Stomach (tissue), 9 donors: ENCODE measurements around the gene KLHL30. TPM values are rescaled to one million over a fixed set of nuclear protein-coding genes. Genes with fewer than 3 reads are reported as not detected.
A peak's percentile ranks its signal among the peaks of the same experiment; 100 is the strongest.

Experiments
- DNase-seq, 2 donors: peaks; one replicate each; pipeline versions ENCODE4 v3.0.0 to v3.0.0-alpha.2; 2013 to 2019
- H3K27ac ChIP-seq, 5 donors: fragments of 200-600 bp in 4 of 5; sonication (generic) in 4 of 5; one replicate each; pipeline ENCODE4 v1.5.1; 2013 to 2019; ENCODE audit warnings: mild to moderate bottlenecking in 1 of 5, moderate library complexity in 1 of 5
- H3K27me3 ChIP-seq, 3 donors: fragments of 200-600 bp; sonication (generic); one replicate each; pipeline ENCODE4 v1.5.1; 2017 to 2019; ENCODE audit warnings: mixed run types in 1 of 3
- H3K36me3 ChIP-seq, 4 donors: fragments of 200-600 bp; sonication (generic); 1 replicate in 3 of 4; 2 replicates in 1 of 4; pipeline ENCODE4 v1.5.1; 2016 to 2019
- H3K4me1 ChIP-seq, 4 donors: fragments of 200-600 bp; sonication (generic); one replicate each; pipeline ENCODE4 v1.5.1; 2016 to 2019
- H3K4me3 ChIP-seq, 4 donors: fragments of 200-600 bp; sonication (generic) in 3 of 4; one replicate each; pipeline ENCODE4 v1.5.1; 2016 to 2019; ENCODE audit warnings: mild to moderate bottlenecking in 1 of 4
- H3K9me3 ChIP-seq, 4 donors: fragments of 200-600 bp; sonication (generic); one replicate each; pipeline ENCODE4 v1.5.1; 2016 to 2019
- EP300 ChIP-seq: sonication (generic); formaldehyde crosslinking; IDR thresholded peaks from one replicate; pipeline ENCODE4 v1.6.1; 2017; ENCODE audit warnings: antibody characterized with exemption
- POLR2A ChIP-seq, 4 donors: fragments of 450-650 bp; IDR thresholded peaks; one replicate each; pipeline ENCODE4 v1.6.1; 2016; ENCODE audit warnings: antibody characterized with exemption in 4 of 4, control low read depth in 2 of 4, mild to moderate bottlenecking in 1 of 4, moderate library complexity in 1 of 4
- POLR2AphosphoS5 ChIP-seq, 3 donors: sonication (generic); formaldehyde crosslinking; IDR thresholded peaks; one replicate each; pipeline ENCODE4 v1.6.1; 2016; ENCODE audit warnings: antibody characterized with exemption in 3 of 3
- WGBS, 5 donors: extraction: QIAGEN DNeasy Blood & Tissue Kit in 3 of 5; methylation state at CpG; one replicate each; pipeline versions ENCODE4 v1.1.5 to v1.1.7; 2013 to 2018; 5-methylcytosine and 5-hydroxymethylcytosine counted together
- intact Hi-C: fragments of 100-400 bp; cut with DNase I; formaldehyde crosslinking; loops from one replicate; pipeline ENCODE4 v1.15.1; 2023; ENCODE audit warnings: low total_unique reads
- polyA plus RNA-seq, 3 donors: library from polyadenylated mRNA; stranded (reverse); fragments of 200-250 nt; gene quantifications; one replicate each; pipeline ENCODE4 v1.2.3, GENCODE V29; 2013
- total RNA-seq, 5 donors: library from RNA; depleted of rRNA; stranded (reverse); fragments of >200 nt; gene quantifications; one replicate each; pipeline versions ENCODE4 v1.1.0 to v1.2.3, GENCODE V29; 2014 to 2016
- TF ChIP-seq, protein P1 (sequence below), 7 experiments: fragments of 450-650 bp in 4 of 7; fragments of 200-600 bp in 3 of 7; sonication (generic) in 3 of 7; IDR thresholded peaks; one replicate each; pipeline ENCODE4 v1.5.1; 2016 to 2019; ENCODE audit warnings: antibody characterized with exemption in 7 of 7, control low read depth in 2 of 7, mild to moderate bottlenecking in 1 of 7
- donor health status: healthy with polysubstance abuse.
- donor health status: Bipolar disorder and iron deficiency.
- donor health status: healthy.

Gene KLHL30
- total and polyA plus RNA-seq, 8 donors = 0.06 to 1.7 (median 0.37) TPM; not detected in 2

DNA sequence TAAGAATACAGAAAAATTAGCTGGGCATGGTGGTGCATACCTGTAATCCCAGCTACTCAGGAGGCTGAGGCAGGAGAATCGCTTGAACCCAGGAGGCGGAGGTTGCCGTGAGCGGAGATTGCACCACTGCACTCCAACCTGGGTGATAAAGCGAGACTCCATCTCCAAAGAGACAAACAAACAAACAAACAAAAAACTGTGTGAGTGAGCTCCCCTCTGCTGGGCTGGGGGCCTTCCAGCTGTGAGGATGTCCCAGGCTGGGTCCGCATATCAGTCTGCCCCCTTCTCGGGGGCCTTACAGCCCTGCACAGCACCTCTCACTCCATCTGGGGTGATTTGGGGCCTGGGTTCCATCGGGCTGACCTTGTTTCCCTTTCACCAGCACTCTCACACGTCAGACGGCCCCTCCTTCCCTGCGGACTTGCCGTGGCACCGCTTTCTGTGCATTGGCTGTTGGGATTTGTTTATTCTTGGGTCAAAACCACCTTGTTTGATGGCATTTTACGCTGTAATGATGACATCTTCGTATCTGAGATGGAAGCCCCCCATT lies 2.8 kb upstream of the KLHL30 start:
- H3K9me3 ChIP-seq = no peaks in the 10 kb centered on the region
- H3K4me3 ChIP-seq = no peak overlapping the region
- H3K27ac ChIP-seq = no peak overlapping the region
- no peak for DNase-seq
- peaks cover 0 to 20% (median 9%) of the 10 kb centered on the region in 4 donors for H3K4me1 ChIP-seq
- 85 to 88% (median 87%) methylated on average over 14 to 15 of the region's 15 CpGs for WGBS, 5 donors
- no peaks in the 10 kb centered on the region for H3K27me3 ChIP-seq
- no peaks in the 10 kb centered on the region for H3K36me3 ChIP-seq
- TF ChIP-seq POLR2A (IDR thresholded peaks at IDR 0.05) (no peak), POLR2AphosphoS5 (IDR thresholded peaks at IDR 0.05) (no peak), EP300 (no peak)
- TF ChIP-seq, protein P1, sequence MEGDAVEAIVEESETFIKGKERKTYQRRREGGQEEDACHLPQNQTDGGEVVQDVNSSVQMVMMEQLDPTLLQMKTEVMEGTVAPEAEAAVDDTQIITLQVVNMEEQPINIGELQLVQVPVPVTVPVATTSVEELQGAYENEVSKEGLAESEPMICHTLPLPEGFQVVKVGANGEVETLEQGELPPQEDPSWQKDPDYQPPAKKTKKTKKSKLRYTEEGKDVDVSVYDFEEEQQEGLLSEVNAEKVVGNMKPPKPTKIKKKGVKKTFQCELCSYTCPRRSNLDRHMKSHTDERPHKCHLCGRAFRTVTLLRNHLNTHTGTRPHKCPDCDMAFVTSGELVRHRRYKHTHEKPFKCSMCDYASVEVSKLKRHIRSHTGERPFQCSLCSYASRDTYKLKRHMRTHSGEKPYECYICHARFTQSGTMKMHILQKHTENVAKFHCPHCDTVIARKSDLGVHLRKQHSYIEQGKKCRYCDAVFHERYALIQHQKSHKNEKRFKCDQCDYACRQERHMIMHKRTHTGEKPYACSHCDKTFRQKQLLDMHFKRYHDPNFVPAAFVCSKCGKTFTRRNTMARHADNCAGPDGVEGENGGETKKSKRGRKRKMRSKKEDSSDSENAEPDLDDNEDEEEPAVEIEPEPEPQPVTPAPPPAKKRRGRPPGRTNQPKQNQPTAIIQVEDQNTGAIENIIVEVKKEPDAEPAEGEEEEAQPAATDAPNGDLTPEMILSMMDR (IDR thresholded peaks at IDR 0.05) = no peak
- intact Hi-C loops = no loop called here

DNA sequence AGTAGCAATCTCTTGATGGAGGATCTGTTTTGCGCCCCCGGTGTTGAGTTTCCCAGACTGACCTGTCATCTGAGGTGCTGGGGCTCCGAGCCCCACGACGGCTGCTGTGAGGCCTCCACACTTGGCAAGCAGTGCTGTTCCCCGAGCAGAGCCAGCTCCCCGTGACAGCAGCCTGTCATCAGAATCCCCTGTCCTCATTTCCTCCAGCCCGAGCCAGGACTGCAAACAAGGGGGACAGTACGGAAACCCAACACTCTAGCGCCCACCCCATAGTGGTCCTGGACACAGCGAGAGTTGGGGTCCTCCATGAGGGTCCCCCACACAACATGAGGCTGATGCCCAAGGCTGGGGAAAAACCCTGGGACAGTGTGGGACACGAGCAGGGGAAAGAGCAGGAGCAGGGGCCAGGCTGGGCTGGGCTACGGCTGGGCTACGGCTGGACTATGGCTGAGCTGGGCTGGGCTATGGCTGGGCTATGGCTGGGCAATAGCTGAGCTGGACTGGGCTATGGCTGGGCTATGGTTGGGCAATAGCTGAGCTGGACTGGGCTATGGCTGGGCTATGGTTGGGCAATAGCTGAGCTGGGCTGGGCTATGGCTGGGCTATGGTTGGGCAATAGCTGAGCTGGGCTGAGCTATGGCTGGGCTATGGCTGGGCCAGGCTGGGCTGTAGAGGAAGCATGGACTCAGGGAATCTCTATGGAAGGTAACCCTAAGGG lies 1.5 kb upstream of the KLHL30 start:
- H3K36me3 ChIP-seq = no peaks in the 10 kb centered on the region
- H3K9me3 ChIP-seq = no peaks in the 10 kb centered on the region
- WGBS, 5 donors = 78 to 81% (median 80%) methylated on average over 13 to 14 of the region's 14 CpGs
- H3K27ac ChIP-seq = no peak overlapping the region
- DNase-seq = no peak
- no peak overlapping the region for H3K4me3 ChIP-seq
- peaks cover 8 to 30% (median 16%) of the 10 kb centered on the region in 4 donors for H3K4me1 ChIP-seq
- intact Hi-C loops = no loop called here
- TF ChIP-seq EP300 (no peak), POLR2AphosphoS5 (IDR thresholded peaks at IDR 0.05) (no peak)
- TF ChIP-seq, protein P1 (IDR thresholded peaks at IDR 0.05) = no peak
- no peaks in the 10 kb centered on the region for H3K27me3 ChIP-seq

DNA sequence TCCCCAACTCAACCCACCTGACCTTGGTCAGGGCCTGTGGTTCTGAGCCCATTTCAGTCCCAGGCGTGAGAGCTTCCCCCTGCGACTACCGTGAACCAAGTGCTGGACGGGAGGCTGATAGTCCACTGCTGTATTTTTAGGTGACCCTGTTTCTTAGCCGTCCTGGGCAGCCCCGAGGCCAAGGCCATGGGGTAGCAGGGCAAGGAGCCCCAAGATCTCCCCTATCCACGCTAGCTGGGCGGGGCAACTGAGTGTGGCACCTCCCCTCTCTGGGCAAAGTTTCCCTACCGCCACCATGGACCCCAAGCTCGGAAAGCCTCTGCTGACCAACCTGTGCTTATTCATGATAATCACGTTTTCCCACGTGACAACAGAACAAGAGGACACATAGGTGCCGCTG lies 583 bp upstream of the KLHL30 start:
- WGBS, 5 donors = 87 to 95% (median 93%) methylated on average over 7 to 13 of the region's 13 CpGs
- no peak for DNase-seq
- intact Hi-C loops = no loop called here
- Histone ChIP-seq H3K4me1 (peaks cover 8 to 39% (median 22%) of the 10 kb centered on the region in 4 donors), H3K4me3 (no peak overlapping the region), H3K27ac (no peak overlapping the region), H3K9me3 (no peaks in the 10 kb centered on the region), H3K36me3 (no peaks in the 10 kb centered on the region), H3K27me3 (no peaks in the 10 kb centered on the region)
- TF ChIP-seq POLR2AphosphoS5 (IDR thresholded peaks at IDR 0.05) = no peak
- TF ChIP-seq POLR2A (IDR thresholded peaks at IDR 0.05) = no peak
- TF ChIP-seq, protein P1 (IDR thresholded peaks at IDR 0.05) = no peak
- no peak for TF ChIP-seq EP300

DNA sequence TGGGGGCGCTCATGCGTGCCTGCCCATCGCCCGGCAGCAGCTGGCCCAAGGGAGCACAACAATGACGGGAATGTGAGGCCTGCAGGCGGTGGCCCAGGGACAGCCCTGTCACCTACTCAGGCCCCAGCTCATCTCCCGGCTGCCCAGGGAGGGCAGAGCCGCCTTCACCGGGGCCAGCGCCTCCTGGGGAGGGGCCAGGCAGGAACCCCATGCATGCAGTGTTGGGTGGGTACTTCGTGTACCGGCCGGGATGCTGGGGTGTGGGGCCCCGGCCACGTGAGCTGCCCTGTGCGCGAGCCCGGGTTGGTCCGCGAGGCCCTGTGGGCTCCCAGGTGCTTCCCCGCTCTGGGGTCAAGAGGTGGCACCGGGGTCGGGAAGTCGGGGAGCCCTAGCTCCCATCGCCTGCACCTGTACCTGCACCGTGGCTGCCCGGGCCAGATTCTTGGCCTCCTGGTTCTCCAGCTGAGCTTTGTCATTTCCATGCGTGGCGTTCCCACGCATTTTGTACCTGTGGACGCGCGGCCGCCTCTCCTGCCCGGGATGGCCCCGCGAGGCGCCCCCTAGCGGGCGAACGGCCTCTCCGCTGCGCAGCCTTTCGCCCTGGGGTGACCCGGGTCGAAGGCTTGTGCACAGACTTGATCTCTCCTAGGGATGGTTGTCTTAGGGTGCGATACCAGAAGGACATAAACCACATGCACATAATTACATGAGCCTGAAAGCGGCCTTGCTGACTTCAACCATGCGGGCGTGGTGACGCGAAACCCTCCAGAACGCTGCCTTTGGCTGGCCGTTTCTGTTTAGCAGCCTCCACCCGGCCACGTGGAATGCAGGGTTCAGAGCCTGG lies 950 bp downstream of the KLHL30 start:
- H3K27ac ChIP-seq = no peak overlapping the region
- WGBS, 5 donors = 61 to 78% (median 69%) methylated on average over 34 to 56 of the region's 56 CpGs
- DNase-seq = no peak
- TF ChIP-seq POLR2AphosphoS5 (IDR thresholded peaks at IDR 0.05) = no peak
- no peak for TF ChIP-seq EP300
- TF ChIP-seq, protein P1 (IDR thresholded peaks at IDR 0.05) = peak in 1 of 7 experiments; percentile 16
- no peaks in the 10 kb centered on the region for H3K27me3 ChIP-seq
- H3K9me3 ChIP-seq = no peaks in the 10 kb centered on the region
- H3K4me1 ChIP-seq = peaks cover 8 to 52% (median 31%) of the 10 kb centered on the region in 4 donors
- intact Hi-C loops = no loop called here
- H3K4me3 ChIP-seq = peak overlapping the region in 3 of 4 donors; percentile 7 to 13 (median 7)
- H3K36me3 ChIP-seq = no peaks in the 10 kb centered on the region
